Breast epithelium (tissue), 3 donors: Measurements from ENCODE around the gene DNAJC28.

Experiments used
- POLR2A ChIP-seq: fragments of 450-650 bp; IDR thresholded peaks from one replicate; pipeline ENCODE4 v1.6.1; 2016; ENCODE audit warnings: antibody characterized with exemption, mild to moderate bottlenecking, moderate library complexity
- POLR2AphosphoS5 ChIP-seq, 3 donors: sonication (generic); formaldehyde crosslinking; IDR thresholded peaks; one replicate each; pipeline ENCODE4 v1.6.1; 2017; ENCODE audit warnings: antibody characterized with exemption in 3 of 3
- TF ChIP-seq, protein P1 (sequence below), 3 donors: fragments of 450-650 bp; IDR thresholded peaks; one replicate each; pipeline ENCODE4 v1.5.1; 2016 to 2017; ENCODE audit warnings: antibody characterized with exemption in 3 of 3, mild to moderate bottlenecking in 3 of 3, moderate library complexity in 3 of 3

GRCh38 chr21:33452362-33452761, 39.2 kb downstream of the DNAJC28 start:
- TF ChIP-seq, protein P1, sequence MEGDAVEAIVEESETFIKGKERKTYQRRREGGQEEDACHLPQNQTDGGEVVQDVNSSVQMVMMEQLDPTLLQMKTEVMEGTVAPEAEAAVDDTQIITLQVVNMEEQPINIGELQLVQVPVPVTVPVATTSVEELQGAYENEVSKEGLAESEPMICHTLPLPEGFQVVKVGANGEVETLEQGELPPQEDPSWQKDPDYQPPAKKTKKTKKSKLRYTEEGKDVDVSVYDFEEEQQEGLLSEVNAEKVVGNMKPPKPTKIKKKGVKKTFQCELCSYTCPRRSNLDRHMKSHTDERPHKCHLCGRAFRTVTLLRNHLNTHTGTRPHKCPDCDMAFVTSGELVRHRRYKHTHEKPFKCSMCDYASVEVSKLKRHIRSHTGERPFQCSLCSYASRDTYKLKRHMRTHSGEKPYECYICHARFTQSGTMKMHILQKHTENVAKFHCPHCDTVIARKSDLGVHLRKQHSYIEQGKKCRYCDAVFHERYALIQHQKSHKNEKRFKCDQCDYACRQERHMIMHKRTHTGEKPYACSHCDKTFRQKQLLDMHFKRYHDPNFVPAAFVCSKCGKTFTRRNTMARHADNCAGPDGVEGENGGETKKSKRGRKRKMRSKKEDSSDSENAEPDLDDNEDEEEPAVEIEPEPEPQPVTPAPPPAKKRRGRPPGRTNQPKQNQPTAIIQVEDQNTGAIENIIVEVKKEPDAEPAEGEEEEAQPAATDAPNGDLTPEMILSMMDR (IDR thresholded peaks at IDR 0.05), result no peak
- TF ChIP-seq POLR2AphosphoS5 (IDR thresholded peaks at IDR 0.05), result no peak
- no peak for TF ChIP-seq POLR2A
